GM18867 (cell line): ENCODE results near the gene IPO5.

Source experiments
- ATAC-seq: cut with Tn5 transposase; IDR thresholded peaks from one replicate; pipeline ENCODE4 v1.9.1; 2021; ENCODE audit warnings: mild to moderate bottlenecking, moderate library complexity; ENCODE audit not compliant: unreplicated experiment

IPO5 gene

GRCh38 chr13:98054301-98054700 lies 100.8 kb downstream of the IPO5 start:
- ATAC-seq, result no peak

- no peak for ATAC-seq
These were observed 102.1 kb downstream of the IPO5 start for GRCh38 chr13:98055623-98056022.

- ATAC-seq, result no peak
These were observed 103.5 kb downstream of the IPO5 start for GRCh38 chr13:98056839-98057410.

- no peak for ATAC-seq
These were observed 105.8 kb downstream of the IPO5 start for GRCh38 chr13:98059276-98059675.

- no peak for ATAC-seq
These were observed 106.8 kb downstream of the IPO5 start for GRCh38 chr13:98060282-98060681.

- ATAC-seq, result no peak
These were observed 112.0 kb downstream of the IPO5 start for GRCh38 chr13:98065468-98065867.

- no peak for ATAC-seq
These were observed 113.2 kb downstream of the IPO5 start for GRCh38 chr13:98066636-98067035.

- no peak for ATAC-seq
These were observed 115.0 kb downstream of the IPO5 start for GRCh38 chr13:98068521-98068920.

GRCh38 chr13:98069985-98070384 lies 116.5 kb downstream of the IPO5 start:
- no peak for ATAC-seq

- ATAC-seq, result no peak
These were observed 117.8 kb downstream of the IPO5 start for GRCh38 chr13:98071316-98071715.

GRCh38 chr13:98072476-98072875 lies 119.0 kb downstream of the IPO5 start:
- ATAC-seq, result no peak
